Stomach (tissue), 4 donors: ENCODE data around the gene BORCS5.

Experiments
- CTCF ChIP-seq, 7 experiments: fragments of 450-650 bp in 4 of 7; fragments of 200-600 bp in 3 of 7; sonication (generic) in 3 of 7; IDR thresholded peaks; one replicate each; pipeline ENCODE4 v1.5.1; 2016 to 2019; ENCODE audit warnings: antibody characterized with exemption in 7 of 7, control low read depth in 2 of 7, mild to moderate bottlenecking in 1 of 7
- EP300 ChIP-seq: sonication (generic); formaldehyde crosslinking; IDR thresholded peaks from one replicate; pipeline ENCODE4 v1.6.1; 2017; ENCODE audit warnings: antibody characterized with exemption
- POLR2A ChIP-seq, 4 donors: fragments of 450-650 bp; IDR thresholded peaks; one replicate each; pipeline ENCODE4 v1.6.1; 2016; ENCODE audit warnings: antibody characterized with exemption in 4 of 4, control low read depth in 2 of 4, mild to moderate bottlenecking in 1 of 4, moderate library complexity in 1 of 4
- POLR2AphosphoS5 ChIP-seq, 3 donors: sonication (generic); formaldehyde crosslinking; IDR thresholded peaks; one replicate each; pipeline ENCODE4 v1.6.1; 2016; ENCODE audit warnings: antibody characterized with exemption in 3 of 3

GRCh38 chr12:12465522-12465921, 108.6 kb downstream of the BORCS5 start:
- TF ChIP-seq POLR2AphosphoS5 (IDR thresholded peaks at IDR 0.05), result no peak
- TF ChIP-seq POLR2A (IDR thresholded peaks at IDR 0.05), result no peak
- TF ChIP-seq CTCF (IDR thresholded peaks at IDR 0.05), result no peak
- no peak for TF ChIP-seq EP300
